Stimulated activated CD8-positive, alpha-beta memory T cell treated with anti-CD3 and anti-CD28 coated beads, Interleukin-4, amount 100 ng/mL, for 4 hours (primary cell): ENCODE results near the gene NOS3.

ENCODE experiments used
- DNase-seq, 2 donors: peaks; one replicate each; pipeline ENCODE4 v3.0.0-alpha.2; 2020; ENCODE audit warnings: low read depth in 2 of 2, low spot score in 1 of 2

NOS3 gene

DNA sequence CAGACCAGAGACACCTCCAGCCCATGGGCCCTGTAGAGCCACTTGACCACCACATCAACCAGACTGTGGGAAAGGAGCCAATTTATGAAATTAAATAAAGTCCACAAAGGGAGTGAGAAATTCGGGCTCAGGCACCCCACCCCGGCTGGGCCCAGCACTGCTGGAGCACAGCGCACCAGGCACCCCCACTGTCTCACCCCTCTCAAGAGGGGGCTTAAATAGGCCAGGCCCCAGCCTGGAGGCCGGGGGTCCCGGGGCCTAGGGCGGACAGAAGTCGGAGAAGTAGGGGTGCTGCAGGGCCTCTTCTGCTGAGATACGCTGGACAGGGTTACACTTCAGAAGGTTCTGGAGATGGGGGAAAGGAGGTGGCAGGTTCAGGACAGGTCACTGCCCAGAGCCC, 62.9 kb downstream of the NOS3 start:
- no peak for DNase-seq

DNA sequence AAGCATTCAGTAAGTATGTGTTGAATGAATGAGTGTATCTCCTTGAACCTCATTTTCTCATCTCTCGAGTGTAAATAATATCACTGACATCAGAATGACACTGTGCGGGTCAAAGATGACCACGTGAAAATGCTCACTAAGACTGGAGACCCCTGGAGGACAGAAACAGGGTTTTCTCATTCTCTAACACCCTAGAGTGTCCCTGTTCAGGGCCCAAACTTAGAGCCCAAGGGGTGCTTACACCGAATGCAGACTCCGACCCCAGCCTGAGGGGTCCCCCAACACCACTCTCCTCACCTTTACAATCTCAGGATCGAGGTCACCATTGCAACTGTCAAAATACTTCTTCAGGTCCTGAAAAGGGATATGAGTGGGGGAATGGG, 65.5 kb downstream of the NOS3 start:
- no peak for DNase-seq

DNA sequence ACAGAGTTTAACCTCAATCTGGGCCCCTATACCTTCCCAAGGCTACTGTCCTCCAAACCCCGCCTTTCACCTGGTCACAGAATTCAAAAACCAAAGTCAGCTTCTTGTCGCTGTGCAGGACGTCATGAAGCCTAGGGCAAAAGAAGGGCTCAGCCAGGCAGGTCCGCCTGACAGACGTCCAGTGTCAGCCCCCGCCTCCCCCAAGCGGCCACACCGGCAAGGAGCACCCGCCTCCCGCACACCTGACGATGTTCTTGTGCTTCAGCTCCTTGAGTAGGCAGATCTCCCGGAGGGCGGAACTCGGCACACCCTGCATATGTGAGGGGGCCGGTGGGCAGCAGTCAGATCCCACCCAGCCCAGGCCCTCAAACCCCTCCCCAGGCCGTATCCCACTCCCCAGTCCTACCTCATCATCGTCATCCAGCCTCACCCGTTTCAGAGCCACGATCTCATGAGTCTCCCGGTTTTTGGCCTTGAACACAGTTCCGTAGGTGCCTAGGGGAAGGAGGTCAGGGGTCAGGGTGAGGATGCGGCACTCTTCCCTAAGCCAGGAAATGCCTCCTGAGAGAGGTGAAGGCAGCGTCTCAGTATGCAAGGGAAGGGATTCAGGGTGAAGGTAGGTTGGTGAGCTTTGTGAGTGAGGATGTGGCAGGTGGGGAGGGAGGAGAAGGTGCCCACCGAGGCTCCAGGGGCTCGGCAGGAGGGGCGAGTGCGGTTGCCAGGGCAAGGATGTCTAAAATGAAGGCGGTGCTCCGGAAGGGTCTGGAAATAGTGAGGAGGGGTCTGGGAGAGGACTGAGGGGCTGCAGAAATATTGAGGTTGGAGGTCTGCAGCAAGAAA, 66.1 kb downstream of the NOS3 start:
- no peak for DNase-seq

DNA sequence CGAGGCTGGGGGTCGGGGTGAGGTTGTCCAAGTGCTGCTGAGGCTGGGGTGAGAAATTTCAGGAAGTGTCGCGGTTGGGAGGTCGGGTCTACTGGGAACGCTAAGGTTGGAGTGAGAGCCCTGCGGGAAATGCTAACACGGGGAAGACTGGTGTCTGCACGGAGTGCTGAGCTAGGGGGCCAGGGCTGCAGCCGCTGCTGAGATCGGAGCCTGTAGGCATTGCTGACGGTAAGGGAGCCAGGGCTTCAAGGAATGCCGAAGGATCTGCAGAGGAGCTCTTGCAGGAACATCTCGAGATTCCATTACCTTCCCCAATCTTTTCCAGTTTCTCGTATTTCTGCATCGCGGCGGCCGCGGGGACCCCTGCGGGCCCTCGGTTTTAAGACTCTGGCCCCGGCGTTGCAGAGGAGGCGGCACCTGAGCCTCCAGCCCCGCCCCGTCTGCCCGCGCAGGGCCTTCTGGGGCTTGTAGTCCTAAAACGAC, 66.7 kb downstream of the NOS3 start, which contains the start of gene CDK5:
CDK5 (minus strand) TSS at position 392 of the 483 bp plus-strand sequence; CDS start at position 343, 49 bp downstream.
- no peak for DNase-seq

DNA sequence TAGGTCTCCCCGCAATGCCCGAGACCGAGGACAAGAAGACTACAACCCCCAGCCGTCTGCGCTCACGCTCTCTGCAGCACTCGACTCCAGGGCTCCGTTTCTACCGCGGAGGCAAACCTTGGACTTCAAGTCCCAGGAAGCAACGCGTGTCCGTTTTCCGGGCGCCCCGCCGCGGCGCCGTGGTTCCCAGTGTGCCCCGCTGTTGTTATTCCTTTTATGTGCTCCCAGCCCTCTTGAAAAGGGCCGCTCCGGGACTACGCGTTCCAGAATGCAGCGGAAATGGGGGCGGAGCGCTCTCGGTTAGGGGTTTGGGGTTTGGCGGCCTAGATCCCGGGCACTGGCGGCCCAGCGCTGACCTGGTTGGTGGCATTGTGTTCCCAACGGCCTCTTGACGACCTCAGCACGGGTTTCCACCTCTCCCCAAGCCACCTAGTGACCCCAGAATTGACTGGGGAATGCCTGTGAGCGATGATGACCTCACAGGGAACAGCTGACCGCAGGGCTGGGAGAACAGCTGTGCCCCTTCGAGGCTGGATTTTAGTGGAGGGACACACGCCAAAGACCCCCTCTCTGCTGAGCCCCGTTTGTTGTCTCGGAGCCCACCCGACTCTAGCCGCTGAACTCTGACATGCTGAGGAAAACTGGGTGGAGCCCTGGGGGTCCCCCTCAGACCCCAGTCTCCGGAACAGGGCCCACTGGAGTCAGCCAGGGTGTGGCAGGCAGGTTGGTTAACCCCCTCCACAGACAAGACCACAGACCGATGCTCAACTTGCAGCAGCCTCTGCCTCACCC, 67.4 kb downstream of the NOS3 start:
- DNase-seq: peak; percentile 91 to 93

DNA sequence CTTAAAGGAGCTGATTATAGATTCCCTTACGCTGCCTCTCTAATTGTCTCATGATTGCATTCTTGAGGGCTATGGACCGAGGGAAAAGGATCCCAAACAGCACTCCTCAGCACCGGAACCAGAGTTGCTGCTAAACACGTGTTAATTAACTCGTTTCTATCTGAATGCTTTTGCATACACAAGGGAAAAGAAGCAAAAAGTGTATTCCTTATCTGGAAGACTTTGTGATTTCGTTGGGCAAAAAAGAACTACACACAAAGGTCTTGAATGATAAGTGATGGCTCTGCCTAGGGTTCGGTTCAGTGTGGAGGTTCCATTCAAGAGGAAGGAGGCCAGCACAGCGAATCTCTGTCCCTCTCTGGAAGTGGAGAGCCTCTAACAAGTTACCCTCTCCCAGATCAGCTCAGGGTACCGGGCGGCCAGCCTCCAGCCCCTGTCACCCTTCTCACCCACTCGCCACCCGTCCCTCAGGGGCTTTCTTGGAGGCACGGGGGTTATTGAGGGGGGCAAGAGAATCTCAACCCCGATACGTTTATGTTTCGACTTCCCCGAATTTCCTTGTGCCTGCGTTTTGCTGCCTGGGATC, 68.1 kb downstream of the NOS3 start:
- no peak for DNase-seq

DNA sequence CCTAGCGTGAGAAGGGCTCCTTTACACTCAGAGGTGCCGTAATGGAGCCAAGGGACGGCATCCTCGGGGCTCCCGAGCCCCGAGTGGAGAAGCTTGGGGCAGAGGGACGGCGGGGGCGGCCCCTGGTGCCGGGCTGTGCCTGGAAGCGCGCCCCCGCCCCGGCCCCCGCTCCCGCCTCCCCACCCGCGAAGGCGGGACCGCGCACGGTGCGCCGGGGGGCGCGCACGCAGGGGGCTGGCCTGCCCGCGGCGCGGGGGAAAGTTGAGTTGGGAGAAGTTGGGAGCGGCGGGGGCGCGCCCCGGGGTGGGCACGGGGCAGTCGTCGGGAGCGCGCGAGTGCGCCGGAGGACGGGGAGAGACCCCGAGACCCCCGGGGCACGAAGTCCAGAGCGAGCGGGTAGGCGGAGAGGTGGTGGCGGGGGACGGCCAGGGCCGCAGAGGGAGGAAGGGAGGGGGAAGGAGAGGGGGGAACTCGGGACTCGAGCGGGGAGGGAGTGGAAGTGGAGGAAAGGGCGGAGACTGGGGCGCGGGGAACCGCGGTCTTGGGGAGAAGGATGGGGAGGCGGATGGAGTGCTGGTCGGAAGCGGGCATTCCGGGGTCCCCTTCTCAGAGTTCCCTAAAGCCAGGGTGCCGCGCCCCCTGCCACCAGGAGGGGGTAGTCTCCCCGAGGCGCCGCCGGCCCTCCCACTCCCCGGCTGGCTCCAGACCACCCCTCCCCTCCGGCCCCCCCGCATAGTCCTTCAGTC, 68.7 kb downstream of the NOS3 start, which contains the start of gene SLC4A2:
SLC4A2 (plus strand) TSS at position 223 of the 746 bp plus-strand sequence. CDS start 2,399 bp downstream, outside the sequence.
- DNase-seq: peak; percentile 44 to 48

DNA sequence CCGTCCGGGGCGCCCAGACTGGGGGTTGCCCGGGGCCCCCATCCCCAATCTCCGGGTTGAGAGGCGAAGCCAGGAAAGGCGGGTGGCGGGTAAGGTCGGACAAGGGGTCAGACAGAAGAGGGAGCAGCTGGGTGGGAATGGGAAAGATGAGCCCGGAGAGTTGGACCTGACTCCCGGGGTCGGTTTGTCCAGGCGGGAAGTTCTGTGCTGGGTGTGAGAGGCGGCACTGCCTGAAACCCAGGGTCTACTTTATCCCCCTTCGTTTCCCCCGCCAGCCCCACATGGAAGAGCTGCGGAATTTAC, 69.2 kb downstream of the NOS3 start:
- no peak for DNase-seq

DNA sequence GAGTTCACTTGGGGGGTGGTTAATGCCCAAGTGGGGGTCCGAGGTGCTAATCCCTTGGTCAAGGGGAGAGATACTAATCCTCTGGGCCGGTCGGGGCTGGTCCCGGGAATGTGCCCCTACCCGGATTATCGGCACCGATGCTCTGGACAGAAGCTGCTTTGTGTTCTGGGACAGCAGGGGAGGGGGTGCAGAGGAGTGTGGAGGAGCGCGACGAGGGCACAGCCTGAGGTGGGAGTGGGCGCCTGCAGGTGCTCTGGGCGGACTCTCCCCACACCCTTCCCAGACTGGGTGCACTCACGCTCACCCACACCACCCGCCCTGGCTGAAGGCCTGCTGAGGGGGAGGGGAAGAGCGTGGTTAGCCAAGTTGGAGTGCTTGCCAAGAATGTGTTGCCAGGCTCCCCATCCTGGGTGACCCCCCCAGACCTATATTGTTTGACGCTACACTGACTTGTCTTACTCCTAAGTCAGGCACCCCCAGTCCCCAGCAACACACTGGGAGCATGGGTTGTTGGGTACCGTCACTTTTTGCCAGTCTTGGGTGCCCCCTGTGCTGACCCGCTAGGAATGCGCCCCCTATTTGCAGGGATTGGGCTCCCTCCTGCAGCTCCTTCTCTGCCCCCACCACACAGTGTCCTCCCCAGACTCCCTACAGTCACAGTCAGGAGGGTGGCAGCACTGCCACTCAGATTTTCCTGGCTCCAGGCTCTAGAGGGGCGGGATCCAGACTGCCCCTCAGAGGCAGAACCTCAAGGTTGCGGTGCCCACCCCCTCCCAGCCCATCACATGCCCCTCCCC, 69.8 kb downstream of the NOS3 start:
- no peak for DNase-seq

DNA sequence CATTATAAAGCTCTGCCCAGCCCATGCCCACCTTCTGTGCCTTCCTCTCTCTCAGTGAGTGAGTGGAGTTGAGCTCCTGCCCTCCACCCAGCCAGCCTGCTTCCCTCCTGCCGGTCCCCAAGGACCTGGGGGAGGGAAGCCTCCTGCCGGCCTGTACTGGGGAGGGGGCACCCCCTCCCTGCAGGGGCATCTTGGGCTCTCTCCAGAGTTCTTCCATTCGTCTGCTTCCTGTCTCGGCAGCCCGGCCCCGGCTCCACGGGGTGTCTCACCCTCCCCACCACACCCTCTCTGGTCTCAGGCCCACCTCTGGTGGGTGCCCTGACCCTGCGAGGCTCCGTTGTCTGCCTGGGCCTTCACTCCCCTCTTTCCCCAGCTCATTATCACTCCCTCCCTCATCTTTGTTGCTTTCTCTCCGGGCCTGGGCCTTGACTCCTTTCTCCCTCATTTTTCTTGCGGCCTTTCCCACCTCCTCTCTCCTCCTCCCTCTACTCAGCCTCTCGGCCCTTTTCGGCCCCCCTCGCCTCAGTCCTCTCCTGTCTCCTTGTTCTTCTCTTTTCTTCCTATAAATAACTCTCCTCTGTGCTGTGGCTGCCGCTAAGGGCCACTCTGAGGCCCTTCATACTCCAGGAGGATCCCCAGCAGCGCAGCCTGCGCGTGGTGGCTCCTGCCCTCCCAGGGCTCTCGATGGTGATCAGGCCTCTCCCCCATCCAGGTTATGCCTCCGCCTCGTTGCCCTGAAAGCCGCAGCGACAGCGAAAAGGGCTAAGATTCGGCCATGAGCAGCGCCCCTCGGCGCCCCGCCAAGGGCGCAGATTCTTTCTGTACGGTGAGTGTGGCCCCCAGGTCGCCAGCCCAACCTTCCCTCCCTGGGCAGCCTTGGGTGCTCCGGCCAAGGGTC, 70.6 kb downstream of the NOS3 start:
- DNase-seq: no peak

DNA sequence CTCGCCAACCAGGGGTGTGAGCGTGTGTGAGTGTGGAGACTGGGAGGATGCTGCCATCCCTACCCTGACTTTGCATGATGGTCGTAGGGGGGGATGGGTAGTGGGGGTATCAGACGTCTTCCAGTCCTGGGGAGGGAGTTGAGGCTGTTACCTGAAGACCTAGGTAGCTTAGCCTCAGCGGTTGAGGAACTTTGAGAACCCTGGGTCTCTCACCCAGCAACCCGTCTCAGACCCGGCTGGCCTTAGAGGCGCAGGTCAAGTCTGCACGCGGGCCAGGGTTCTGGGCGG, 71.2 kb downstream of the NOS3 start:
- no peak for DNase-seq

DNA sequence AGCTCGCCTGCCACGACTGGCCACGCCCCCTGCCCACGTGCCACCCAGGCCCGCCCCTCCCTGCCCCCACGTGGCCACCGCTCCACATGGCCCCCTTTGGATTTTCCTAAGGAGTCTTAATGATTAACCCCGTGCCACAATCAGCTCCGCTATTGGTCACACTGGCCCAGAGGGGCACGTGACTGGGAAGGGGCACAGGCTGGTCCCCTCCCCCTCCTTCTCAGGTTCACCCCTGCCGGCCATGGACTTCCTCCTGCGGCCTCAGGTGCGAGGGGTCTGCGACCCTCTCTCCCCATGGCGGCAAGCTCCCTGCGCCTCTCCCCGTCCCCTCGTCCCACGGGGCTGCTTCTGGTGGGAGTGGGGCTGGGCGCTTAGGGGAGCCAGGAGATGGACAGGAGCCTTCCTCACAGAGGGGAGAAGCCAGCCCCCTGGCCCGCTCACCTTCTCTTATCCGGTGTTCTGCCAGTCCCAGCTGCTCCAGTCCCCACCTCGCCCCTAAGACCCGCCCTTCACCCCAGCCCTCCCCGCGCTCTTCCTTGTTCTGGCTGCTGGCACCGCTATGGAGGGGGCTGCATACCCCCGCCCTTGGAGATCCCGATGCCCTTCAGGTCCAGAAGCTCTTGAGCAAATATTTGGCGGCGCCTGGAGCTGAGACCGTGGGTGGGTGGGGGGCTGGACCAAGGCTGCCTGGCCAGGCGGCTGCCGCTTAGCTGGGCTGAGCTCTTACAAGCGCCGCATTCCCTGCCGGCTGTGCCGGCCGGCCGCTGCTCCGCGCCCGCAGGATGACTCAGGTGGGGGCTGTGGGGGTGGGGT, 71.8 kb downstream of the NOS3 start:
- DNase-seq: no peak

DNA sequence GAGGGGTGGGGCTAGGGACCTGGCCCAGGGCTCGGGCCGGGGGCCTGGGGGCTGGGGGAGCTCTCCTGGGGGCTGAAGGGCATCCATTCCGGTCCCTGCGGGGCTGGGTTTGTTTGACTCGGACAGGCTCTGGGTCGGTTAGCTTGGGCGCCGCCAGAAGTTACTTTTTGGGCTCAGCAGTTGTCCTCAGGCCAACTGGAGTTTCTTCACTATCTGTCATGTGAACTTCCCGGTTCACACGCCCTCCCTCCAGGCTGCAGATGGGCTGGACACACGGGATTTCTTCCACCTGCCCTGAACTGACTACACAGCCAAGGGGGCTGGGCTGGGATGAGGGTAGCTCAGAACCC, 72.4 kb downstream of the NOS3 start:
- no peak for DNase-seq
